LNCAP (cell line): ENCODE data around the gene RAD51D.

Source experiments
- CTCF ChIP-seq: fragments of 450-650 bp; IDR thresholded peaks from 2 replicates; pipeline ENCODE4 v1.5.1; 2017; ENCODE audit warnings: mild to moderate bottlenecking

Gene RAD51D

GRCh38 chr17:35079547-35080423, 39.9 kb downstream of the RAD51D start:
- no peak for TF ChIP-seq CTCF

GRCh38 chr17:35076874-35077273, 42.8 kb downstream of the RAD51D start:
- no peak for TF ChIP-seq CTCF

GRCh38 chr17:35074711-35075707, 44.7 kb downstream of the RAD51D start:
- TF ChIP-seq CTCF = no peak

GRCh38 chr17:35073991-35074627, 45.6 kb downstream of the RAD51D start:
- no peak for TF ChIP-seq CTCF

GRCh38 chr17:35073183-35073790, 46.4 kb downstream of the RAD51D start:
- TF ChIP-seq CTCF = no peak

- no peak for TF ChIP-seq CTCF
Observed at GRCh38 chr17:35069311-35069710, 50.3 kb downstream of the RAD51D start.

GRCh38 chr17:35068249-35068648, 51.4 kb downstream of the RAD51D start:
- no peak for TF ChIP-seq CTCF
